H1 (cell line): Measurements from ENCODE around the gene EDA. TPM values are rescaled to one million over a fixed set of nuclear protein-coding genes. Genes with fewer than 3 reads are reported as not detected.

Source experiments
- E2F6 ChIP-seq: IDR thresholded peaks from 2 replicates; pipeline ENCODE4 v1.6.1; 2012; ENCODE audit warnings: inconsistent platforms
- EP300 ChIP-seq, 2 experiments: IDR thresholded peaks; 1 replicate in 1 of 2; 2 replicates in 1 of 2; pipeline ENCODE4 v1.6.1; 2011 to 2012; ENCODE audit warnings: low read depth in 2 of 2, low read length in 2 of 2, mild to moderate bottlenecking in 2 of 2, borderline replicate concordance in 1 of 2, inconsistent platforms in 1 of 2, moderate library complexity in 1 of 2
- KDM5A ChIP-seq: fragments of 200-600 bp; IDR thresholded peaks from 2 replicates; pipeline ENCODE4 v1.7.1; 2012; ENCODE audit warnings: mild to moderate bottlenecking, low read length, inconsistent platforms, mixed read lengths
- MAFK ChIP-seq: IDR thresholded peaks from 2 replicates; pipeline ENCODE4 v1.6.1; 2012; ENCODE audit warnings: low read depth, mild to moderate bottlenecking, improper control_type of control experiment, low read length
- MAX ChIP-seq: IDR thresholded peaks from 2 replicates; pipeline ENCODE4 v1.6.1; 2012; ENCODE audit warnings: inconsistent platforms
- RBBP5 ChIP-seq: IDR thresholded peaks from 2 replicates; pipeline ENCODE4 v1.7.1; 2012; ENCODE audit warnings: low read depth, mild to moderate bottlenecking, inconsistent platforms, low read length, moderate library complexity, borderline replicate concordance
- SP1 ChIP-seq: IDR thresholded peaks from 2 replicates; pipeline ENCODE4 v1.6.1; 2011; ENCODE audit warnings: low read depth, low read length
- SP2 ChIP-seq: IDR thresholded peaks from 2 replicates; pipeline ENCODE4 v1.6.1; 2012; ENCODE audit warnings: mild to moderate bottlenecking, low read length, inconsistent platforms
- SP4 ChIP-seq: IDR thresholded peaks from 2 replicates; pipeline ENCODE4 v1.6.1; 2012; ENCODE audit warnings: low read length, inconsistent platforms
- polyA plus RNA-seq, 7 experiments: library from polyadenylated mRNA; depleted of rRNA in 3 of 7; stranded (reverse) in 5 of 7; unstranded in 2 of 7; fragments of >200 nt in 5 of 7; fragments of 200-250 nt in 2 of 7; gene quantifications; 1 replicate in 5 of 7; 2 replicates in 1 of 7; 4 replicates in 1 of 7; pipeline versions ENCODE4 v1.2.1 to v1.2.3, GENCODE V29; 2011 to 2013; ENCODE audit warnings: missing spikeins in 2 of 7, mixed read lengths in 2 of 7
- total RNA-seq: library from RNA; stranded (reverse); fragmentation: NEBNext Ultra II Directional; extraction: Animal tissue kit (Norgen Biotek cat#: 25700); gene quantifications from 2 replicates; pipeline ENCODE4 v1.2.1, GENCODE V29; 2021
- TF ChIP-seq, protein P1 (sequence below): IDR thresholded peaks from 2 replicates; pipeline ENCODE4 v1.6.1; 2012; ENCODE audit warnings: low read length, inconsistent platforms

EDA gene
- total and polyA plus RNA-seq, 2 of the 8 experiments (the other 6 are each of a cell fraction or from before 2014, with no cell fraction given): 7.5 to 10.5 TPM

DNA sequence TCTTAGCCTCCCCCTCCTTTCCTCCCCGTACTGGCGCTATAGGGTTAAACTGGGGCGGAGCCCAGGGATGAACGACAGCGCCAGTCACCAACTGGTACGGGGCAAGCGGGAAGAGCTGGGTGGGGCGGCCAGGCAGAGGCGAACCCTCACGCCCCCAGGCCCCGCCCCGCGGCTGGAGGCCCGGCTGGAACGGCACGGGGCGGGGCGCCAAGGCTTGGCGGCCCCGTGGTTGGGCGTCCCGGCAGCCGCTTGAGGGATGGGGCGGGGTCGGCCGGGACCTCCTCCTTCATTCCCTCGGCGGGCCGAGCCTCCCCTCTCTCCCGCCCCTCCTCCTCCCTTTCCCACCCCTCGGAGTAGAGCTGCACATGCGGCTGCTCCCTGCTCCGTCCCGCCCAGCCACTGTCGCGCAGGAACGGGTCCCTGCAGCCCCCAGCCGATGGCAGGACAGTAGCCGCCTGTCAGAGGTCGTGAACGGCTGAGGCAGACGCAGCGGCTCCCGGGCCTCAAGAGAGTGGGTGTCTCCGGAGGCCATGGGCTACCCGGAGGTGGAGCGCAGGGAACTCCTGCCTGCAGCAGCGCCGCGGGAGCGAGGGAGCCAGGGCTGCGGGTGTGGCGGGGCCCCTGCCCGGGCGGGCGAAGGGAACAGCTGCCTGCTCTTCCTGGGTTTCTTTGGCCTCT, at the start of gene EDA (continued):
- TF ChIP-seq, protein P1, sequence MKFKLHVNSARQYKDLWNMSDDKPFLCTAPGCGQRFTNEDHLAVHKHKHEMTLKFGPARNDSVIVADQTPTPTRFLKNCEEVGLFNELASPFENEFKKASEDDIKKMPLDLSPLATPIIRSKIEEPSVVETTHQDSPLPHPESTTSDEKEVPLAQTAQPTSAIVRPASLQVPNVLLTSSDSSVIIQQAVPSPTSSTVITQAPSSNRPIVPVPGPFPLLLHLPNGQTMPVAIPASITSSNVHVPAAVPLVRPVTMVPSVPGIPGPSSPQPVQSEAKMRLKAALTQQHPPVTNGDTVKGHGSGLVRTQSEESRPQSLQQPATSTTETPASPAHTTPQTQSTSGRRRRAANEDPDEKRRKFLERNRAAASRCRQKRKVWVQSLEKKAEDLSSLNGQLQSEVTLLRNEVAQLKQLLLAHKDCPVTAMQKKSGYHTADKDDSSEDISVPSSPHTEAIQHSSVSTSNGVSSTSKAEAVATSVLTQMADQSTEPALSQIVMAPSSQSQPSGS: no peak
- TF ChIP-seq RBBP5 (peak; percentile 39; the same call in 1 of the 2 replicates), MAX (peak; percentile 45; the same call in 1 of the 2 replicates), SP1 (peak; percentile 84), SP4 (peak; percentile 86), EP300 (IDR thresholded peaks at IDR 0.05; ENCODE audit: borderline replicate concordance in 1 of 2, low read depth in 2 of 2, low read length in 2 of 2) (no peak), E2F6 (peak; percentile 61), KDM5A (no peak), SP2 (0 out of 2 replicates have a peak, but pooled peaks have one; percentile 34), MAFK (no peak)
